DOHH2 (cell line): ENCODE results near the gene SHC3.

Source experiments
- H3F3A ChIP-seq: fragments of 200-600 bp; sonication (generic), shearing (Covaris generic); 2 replicates; pipeline ENCODE4 v1.6.0; 2016; ENCODE audit warnings: antibody characterized with exemption, mild to moderate bottlenecking; ENCODE audit not compliant: control insufficient read depth, insufficient read depth
- H3K27ac ChIP-seq: fragments of 200-600 bp; sonication (generic); 2 replicates; pipeline ENCODE4 v1.5.1; 2014; ENCODE audit warnings: low read depth, mild to moderate bottlenecking, low read length, moderate library complexity
- H3K27me3 ChIP-seq: fragments of 200-600 bp; sonication (generic); 2 replicates; pipeline ENCODE4 v1.6.1; 2014; ENCODE audit warnings: mild to moderate bottlenecking, low read length, mixed read lengths; ENCODE audit not compliant: control insufficient read depth
- H3K36me3 ChIP-seq: fragments of 200-600 bp; sonication (generic); 2 replicates; pipeline ENCODE4 v1.6.1; 2014; ENCODE audit warnings: mild to moderate bottlenecking, low read length, moderate library complexity, mixed read lengths; ENCODE audit not compliant: control insufficient read depth
- H3K4me1 ChIP-seq: fragments of 200-600 bp; sonication (generic); 2 replicates; pipeline ENCODE4 v1.6.1; 2014; ENCODE audit warnings: mild to moderate bottlenecking, low read length, mixed read lengths; ENCODE audit not compliant: control insufficient read depth
- H3K4me2 ChIP-seq: fragments of 200-600 bp; sonication (generic); 2 replicates; pipeline ENCODE4 v1.6.0; 2014; ENCODE audit warnings: mild to moderate bottlenecking, low read length, moderate library complexity
- H3K4me3 ChIP-seq: fragments of 200-600 bp; sonication (generic); 2 replicates; pipeline ENCODE4 v1.5.1; 2014; ENCODE audit warnings: mild to moderate bottlenecking, low read length, mixed read lengths
- H3K79me2 ChIP-seq: fragments of 200-600 bp; sonication (generic); 2 replicates; pipeline ENCODE4 v1.6.1; 2014; ENCODE audit warnings: mild to moderate bottlenecking, low read length, mixed read lengths; ENCODE audit not compliant: control insufficient read depth
- H3K9me2 ChIP-seq: fragments of 200-600 bp; sonication (generic); replicated peaks from 2 replicates; pipeline ENCODE4 v1.6.1; 2014; ENCODE audit warnings: mild to moderate bottlenecking, low read length, mixed read lengths; ENCODE audit not compliant: control insufficient read depth
- H3K9me3 ChIP-seq: fragments of 200-600 bp; sonication (generic); 2 replicates; pipeline ENCODE4 v1.6.1; 2014; ENCODE audit warnings: antibody characterized with exemption, low read length, mixed read lengths; ENCODE audit not compliant: control insufficient read depth, insufficient read depth
- H4K20me1 ChIP-seq: fragments of 200-600 bp; sonication (generic); 2 replicates; pipeline ENCODE4 v1.6.0; 2014; ENCODE audit warnings: low read depth, mild to moderate bottlenecking, antibody characterized with exemption, low read length, moderate library complexity; ENCODE audit not compliant: control insufficient read depth, insufficient read depth
- EZH2phosphoT487 ChIP-seq: fragments of 200-600 bp; sonication (generic); IDR thresholded peaks from 2 replicates; pipeline ENCODE4 v1.6.1; 2017; ENCODE audit warnings: borderline replicate concordance, mild to moderate bottlenecking, antibody characterized with exemption, low read length, moderate library complexity, mixed read lengths
- TF ChIP-seq, protein P1 (sequence below): fragments of 200-600 bp; sonication (generic); IDR thresholded peaks from one replicate; pipeline ENCODE4 v1.5.1; 2014; ENCODE audit warnings: antibody characterized with exemption, mild to moderate bottlenecking, low read depth, low read length; ENCODE audit not compliant: poor library complexity, severe bottlenecking

SHC3 gene

DNA sequence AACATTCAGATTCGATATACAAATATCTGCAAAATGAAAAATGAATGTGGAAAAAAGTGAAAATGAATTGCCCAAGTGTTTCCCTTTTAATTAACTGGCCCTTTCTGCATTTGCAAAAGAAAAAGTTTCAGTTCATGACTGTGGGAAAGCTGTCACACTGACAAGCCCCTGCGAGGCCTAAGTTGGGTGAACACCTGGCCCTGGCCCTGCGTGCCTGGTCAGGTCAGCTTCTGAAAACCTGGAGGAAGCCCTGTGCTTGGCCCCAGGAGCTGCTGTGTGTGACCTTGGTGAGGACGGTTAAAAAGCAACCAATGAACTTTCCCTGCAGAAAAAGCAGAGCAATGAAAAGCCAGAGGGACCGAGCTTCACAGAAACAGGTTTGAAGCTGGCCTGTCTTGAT, 41.0 kb upstream of the SHC3 start:
- Histone ChIP-seq H3K4me2 (no peak overlapping the region), H3K4me1 (no peaks in the 10 kb centered on the region), H4K20me1 (no peaks in the 10 kb centered on the region)

GRCh38 chr9:89218040-89218928, 39.7 kb upstream of the SHC3 start:
- H3K4me1 ChIP-seq: no peaks in the 10 kb centered on the region
- H3K79me2 ChIP-seq: no peaks in the 10 kb centered on the region
- no peaks in the 10 kb centered on the region for H3F3A ChIP-seq
- no peaks in the 10 kb centered on the region for H3K36me3 ChIP-seq
- no peak overlapping the region for H3K4me3 ChIP-seq
- no peak overlapping the region for H3K27ac ChIP-seq
- no peaks in the 10 kb centered on the region for H4K20me1 ChIP-seq
- no peaks in the 10 kb centered on the region for H3K9me3 ChIP-seq
- H3K4me2 ChIP-seq: no peak overlapping the region
- TF ChIP-seq EZH2phosphoT487: no peak
- H3K9me2 ChIP-seq: no peaks in the 10 kb centered on the region
- H3K27me3 ChIP-seq: no peaks in the 10 kb centered on the region

More for the DNA sequence above, 41.0 kb upstream of the SHC3 start:
- no peaks in the 10 kb centered on the region for H3K9me2 ChIP-seq
- no peaks in the 10 kb centered on the region for H3K27me3 ChIP-seq
- H3K4me3 ChIP-seq: no peak overlapping the region
- H3K27ac ChIP-seq: no peak overlapping the region
- H3F3A ChIP-seq: no peaks in the 10 kb centered on the region
- H3K36me3 ChIP-seq: no peaks in the 10 kb centered on the region
- H3K9me3 ChIP-seq: no peaks in the 10 kb centered on the region
- no peak for TF ChIP-seq EZH2phosphoT487
- TF ChIP-seq, protein P1, sequence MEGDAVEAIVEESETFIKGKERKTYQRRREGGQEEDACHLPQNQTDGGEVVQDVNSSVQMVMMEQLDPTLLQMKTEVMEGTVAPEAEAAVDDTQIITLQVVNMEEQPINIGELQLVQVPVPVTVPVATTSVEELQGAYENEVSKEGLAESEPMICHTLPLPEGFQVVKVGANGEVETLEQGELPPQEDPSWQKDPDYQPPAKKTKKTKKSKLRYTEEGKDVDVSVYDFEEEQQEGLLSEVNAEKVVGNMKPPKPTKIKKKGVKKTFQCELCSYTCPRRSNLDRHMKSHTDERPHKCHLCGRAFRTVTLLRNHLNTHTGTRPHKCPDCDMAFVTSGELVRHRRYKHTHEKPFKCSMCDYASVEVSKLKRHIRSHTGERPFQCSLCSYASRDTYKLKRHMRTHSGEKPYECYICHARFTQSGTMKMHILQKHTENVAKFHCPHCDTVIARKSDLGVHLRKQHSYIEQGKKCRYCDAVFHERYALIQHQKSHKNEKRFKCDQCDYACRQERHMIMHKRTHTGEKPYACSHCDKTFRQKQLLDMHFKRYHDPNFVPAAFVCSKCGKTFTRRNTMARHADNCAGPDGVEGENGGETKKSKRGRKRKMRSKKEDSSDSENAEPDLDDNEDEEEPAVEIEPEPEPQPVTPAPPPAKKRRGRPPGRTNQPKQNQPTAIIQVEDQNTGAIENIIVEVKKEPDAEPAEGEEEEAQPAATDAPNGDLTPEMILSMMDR: no peak
- no peaks in the 10 kb centered on the region for H3K79me2 ChIP-seq

DNA sequence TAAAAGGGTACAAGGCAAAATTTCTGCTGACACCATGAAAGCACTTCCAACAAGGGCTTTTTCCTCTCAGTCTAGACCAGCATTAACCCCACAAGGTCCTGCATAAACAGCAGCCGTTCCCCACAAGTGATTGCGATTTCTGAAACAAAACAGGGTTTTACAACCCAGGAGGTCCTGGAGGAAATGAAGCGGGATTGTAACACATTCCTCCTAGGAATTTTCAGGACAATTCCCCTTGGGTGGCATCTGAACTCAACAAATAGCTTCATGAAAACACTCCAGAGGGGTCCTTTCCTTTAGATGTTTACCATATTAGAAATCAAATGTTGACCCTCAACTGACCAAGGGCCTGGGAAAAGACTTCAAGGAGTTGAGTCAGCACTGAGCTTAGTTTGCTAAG, 36.7 kb upstream of the SHC3 start:
- no peak for TF ChIP-seq EZH2phosphoT487
- TF ChIP-seq, protein P1: no peak
- Histone ChIP-seq H3K9me3 (no peaks in the 10 kb centered on the region), H3K79me2 (no peaks in the 10 kb centered on the region), H3K9me2 (no peaks in the 10 kb centered on the region), H3K4me1 (no peaks in the 10 kb centered on the region), H3K4me3 (no peak overlapping the region), H3K27ac (no peak overlapping the region), H3K36me3 (no peaks in the 10 kb centered on the region), H4K20me1 (no peaks in the 10 kb centered on the region), H3F3A (no peaks in the 10 kb centered on the region), H3K27me3 (no peaks in the 10 kb centered on the region), H3K4me2 (no peak overlapping the region)

DNA sequence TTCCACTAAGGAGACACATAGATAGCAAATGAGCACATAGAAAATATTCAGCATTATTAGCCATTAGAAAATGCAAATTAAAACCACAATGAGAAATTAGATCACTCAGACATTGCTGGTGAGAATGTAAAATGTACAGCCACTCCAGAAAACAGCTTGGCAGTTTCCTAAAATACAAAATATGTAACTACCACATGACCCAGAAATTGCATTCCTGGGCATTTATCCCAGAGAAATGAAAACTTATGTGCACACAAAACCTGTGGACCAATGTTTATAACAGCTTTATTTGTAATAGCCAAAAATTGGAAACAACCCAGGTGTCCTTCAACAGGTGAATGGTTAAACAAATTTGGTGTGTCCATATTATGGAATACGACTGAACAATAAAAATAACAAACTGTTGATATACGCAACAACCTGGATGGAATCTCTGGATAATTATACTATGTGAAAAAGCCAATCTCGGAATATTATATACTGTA, 34.8 kb upstream of the SHC3 start:
- H4K20me1 ChIP-seq: no peaks in the 10 kb centered on the region
- H3K36me3 ChIP-seq: no peaks in the 10 kb centered on the region
- no peaks in the 10 kb centered on the region for H3K4me1 ChIP-seq
- H3K4me2 ChIP-seq: no peak overlapping the region
- no peaks in the 10 kb centered on the region for H3K9me3 ChIP-seq
- H3K4me3 ChIP-seq: no peak overlapping the region
- no peaks in the 10 kb centered on the region for H3F3A ChIP-seq
- TF ChIP-seq, protein P1: no peak
- TF ChIP-seq EZH2phosphoT487: no peak
- H3K9me2 ChIP-seq: no peaks in the 10 kb centered on the region
- H3K27ac ChIP-seq: no peak overlapping the region
- H3K27me3 ChIP-seq: no peaks in the 10 kb centered on the region
- no peaks in the 10 kb centered on the region for H3K79me2 ChIP-seq
